Measurements from ENCODE around the gene SPON2.

GRCh38 chr4:1151541-1151940, 20.8 kb downstream of the SPON2 start:
- TF ChIP-seq TARDBP (IDR thresholded peaks at IDR 0.05), result no peak
- no peak for TF ChIP-seq LEF1 (IDR thresholded peaks at IDR 0.05; ENCODE audit: borderline replicate concordance)

Data from HEK293T (cell line).